ENCODE results near the gene FNIP1. TPM values are rescaled to one million over a fixed set of nuclear protein-coding genes. Genes with fewer than 3 reads are reported as not detected.

The FNIP1 gene
- total RNA-seq, 1 donor from 2014 or later = 28.5 TPM

- H3K27ac ChIP-seq (ENCODE audit: low read depth, low read length) = no peak overlapping the region
- no peak overlapping the region for H2AFZ ChIP-seq (ENCODE audit: low read depth, low read length)
- Mint-ChIP-seq H3K4me1 (ENCODE audit: low read depth, unreplicated experiment) (peaks cover 38% of the 10 kb centered on the region), H3K27ac (ENCODE audit: unreplicated experiment) (peak overlapping the region; percentile 48), H3K36me3 (ENCODE audit: low read depth, unreplicated experiment) (peaks cover 13% of the 10 kb centered on the region), H3K27me3 (ENCODE audit: low read depth, unreplicated experiment) (no peaks in the 10 kb centered on the region), H3K9me3 (ENCODE audit: unreplicated experiment) (peaks cover 2% of the 10 kb centered on the region), H3K4me3 (ENCODE audit: unreplicated experiment) (no peak overlapping the region)
- no peak overlapping the region for H3K4me3 ChIP-seq (ENCODE audit: insufficient read depth, low read depth, low read length)
- no peak for FAIRE-seq
- peaks cover 53% of the 10 kb centered on the region for H4K20me1 ChIP-seq (ENCODE audit: insufficient read depth, low read length)
- peaks cover 4% of the 10 kb centered on the region for H3K36me3 ChIP-seq (ENCODE audit: insufficient read depth, low read length)
- peaks cover 16% of the 10 kb centered on the region for H3K4me1 ChIP-seq (ENCODE audit: insufficient read depth, low read length)
- DNase-seq (ENCODE audit: low read depth) = peak; percentile 34
- no peaks in the 10 kb centered on the region for H3K9me3 ChIP-seq (ENCODE audit: insufficient read depth, low read depth, low read length)
- no peak for TF ChIP-seq EZH2 (IDR thresholded peaks at IDR 0.05; ENCODE audit: insufficient read depth, low read length)
- peak overlapping the region; percentile 56 for H3K4me2 ChIP-seq (ENCODE audit: low read length)
- no peaks in the 10 kb centered on the region for H3K27me3 ChIP-seq (ENCODE audit: insufficient read depth, low read length)
- H3K79me2 ChIP-seq (ENCODE audit: insufficient read depth, low read length) = peaks cover 67% of the 10 kb centered on the region
- no peak overlapping the region for H3K9ac ChIP-seq (ENCODE audit: low read length)
Observed at GRCh38 chr5:131745703-131746102, 51.1 kb downstream of the FNIP1 start.

GRCh38 chr5:131745155-131745554 is 51.7 kb downstream of the FNIP1 start:
- Histone ChIP-seq H3K27me3 (ENCODE audit: insufficient read depth, low read length) (no peaks in the 10 kb centered on the region), H3K4me1 (ENCODE audit: insufficient read depth, low read length) (peaks cover 16% of the 10 kb centered on the region), H4K20me1 (ENCODE audit: insufficient read depth, low read length) (peaks cover 49% of the 10 kb centered on the region), H3K9me3 (ENCODE audit: insufficient read depth, low read depth, low read length) (no peaks in the 10 kb centered on the region), H3K4me3 (ENCODE audit: insufficient read depth, low read depth, low read length) (no peak overlapping the region), H3K4me2 (ENCODE audit: low read length) (no peak overlapping the region), H3K27ac (ENCODE audit: low read depth, low read length) (no peak overlapping the region), H3K9ac (ENCODE audit: low read length) (no peak overlapping the region), H2AFZ (ENCODE audit: low read depth, low read length) (no peak overlapping the region), H3K36me3 (ENCODE audit: insufficient read depth, low read length) (peaks cover 4% of the 10 kb centered on the region), H3K79me2 (ENCODE audit: insufficient read depth, low read length) (peaks cover 62% of the 10 kb centered on the region)
- no peaks in the 10 kb centered on the region for H3K27me3 Mint-ChIP-seq (ENCODE audit: low read depth, unreplicated experiment)
- no peak for FAIRE-seq
- H3K4me1 Mint-ChIP-seq (ENCODE audit: low read depth, unreplicated experiment) = peaks cover 38% of the 10 kb centered on the region
- DNase-seq (ENCODE audit: low read depth) = no peak
- peak overlapping the region; percentile 41 for H3K27ac Mint-ChIP-seq (ENCODE audit: unreplicated experiment)
- no peak overlapping the region for H3K4me3 Mint-ChIP-seq (ENCODE audit: unreplicated experiment)
- peaks cover 2% of the 10 kb centered on the region for H3K9me3 Mint-ChIP-seq (ENCODE audit: unreplicated experiment)
- TF ChIP-seq CTCF (IDR thresholded peaks at IDR 0.05; ENCODE audit: insufficient read depth, low read depth, low read length) = no peak
- no peak for TF ChIP-seq EZH2 (IDR thresholded peaks at IDR 0.05; ENCODE audit: insufficient read depth, low read length)
- peaks cover 15% of the 10 kb centered on the region for H3K36me3 Mint-ChIP-seq (ENCODE audit: low read depth, unreplicated experiment)

- Mint-ChIP-seq H3K27me3 (ENCODE audit: low read depth, unreplicated experiment) (no peaks in the 10 kb centered on the region), H3K4me3 (ENCODE audit: unreplicated experiment) (no peak overlapping the region), H3K27ac (ENCODE audit: unreplicated experiment) (no peak overlapping the region), H3K36me3 (ENCODE audit: low read depth, unreplicated experiment) (peaks cover 16% of the 10 kb centered on the region), H3K4me1 (ENCODE audit: low read depth, unreplicated experiment) (peaks cover 10% of the 10 kb centered on the region), H3K9me3 (ENCODE audit: unreplicated experiment) (no peaks in the 10 kb centered on the region)
- Histone ChIP-seq H2AFZ (ENCODE audit: low read depth, low read length) (no peak overlapping the region), H3K36me3 (ENCODE audit: insufficient read depth, low read length) (peaks cover 5% of the 10 kb centered on the region), H3K27me3 (ENCODE audit: insufficient read depth, low read length) (no peaks in the 10 kb centered on the region), H3K9ac (ENCODE audit: low read length) (no peak overlapping the region), H4K20me1 (ENCODE audit: insufficient read depth, low read length) (peaks cover 16% of the 10 kb centered on the region), H3K4me2 (ENCODE audit: low read length) (no peak overlapping the region), H3K4me3 (ENCODE audit: insufficient read depth, low read depth, low read length) (no peak overlapping the region), H3K9me3 (ENCODE audit: insufficient read depth, low read depth, low read length) (no peaks in the 10 kb centered on the region), H3K4me1 (ENCODE audit: insufficient read depth, low read length) (no peaks in the 10 kb centered on the region), H3K27ac (ENCODE audit: low read depth, low read length) (no peak overlapping the region), H3K79me2 (ENCODE audit: insufficient read depth, low read length) (peaks cover 35% of the 10 kb centered on the region)
- FAIRE-seq = peak; percentile 5
- no peak for DNase-seq (ENCODE audit: low read depth)
- TF ChIP-seq EZH2 (IDR thresholded peaks at IDR 0.05; ENCODE audit: insufficient read depth, low read length) (no peak), CTCF (IDR thresholded peaks at IDR 0.05; ENCODE audit: insufficient read depth, low read depth, low read length) (no peak)
Observed at GRCh38 chr5:131740477-131740876, 56.3 kb downstream of the FNIP1 start.

All from astrocyte (in vitro differentiated cells and primary cell).